GM10266 (cell line): ENCODE data around the gene USH2A.

Experiments used
- DNase-seq: peaks from one replicate; pipeline ENCODE4 v3.0.0; 2012; ENCODE audit errors: extremely low spot score
- CTCF ChIP-seq: IDR thresholded peaks from 2 replicates; pipeline ENCODE4 v1.5.1; 2012; ENCODE audit warnings: mild to moderate bottlenecking, low read depth; ENCODE audit not compliant: control insufficient read depth, insufficient read depth; ENCODE audit errors: missing control alignments

USH2A gene

GRCh38 chr1:216190438-216190837, 232.8 kb downstream of the USH2A start:
- DNase-seq, result no peak
- TF ChIP-seq CTCF, result no peak

- TF ChIP-seq CTCF, result no peak
- DNase-seq, result no peak
These were observed 236.4 kb downstream of the USH2A start for GRCh38 chr1:216186816-216187215.

- no peak for DNase-seq
These were observed 237.1 kb downstream of the USH2A start for GRCh38 chr1:216186141-216186540.

GRCh38 chr1:216184126-216184680, 239.0 kb downstream of the USH2A start:
- DNase-seq, result no peak
- TF ChIP-seq CTCF, result no peak

More at GRCh38 chr1:216186141-216186540, 237.1 kb downstream of the USH2A start:
- no peak for TF ChIP-seq CTCF

- TF ChIP-seq CTCF, result no peak
- DNase-seq, result no peak
These were observed 239.8 kb downstream of the USH2A start for GRCh38 chr1:216183454-216183853.

GRCh38 chr1:216183007-216183406, 240.2 kb downstream of the USH2A start:
- no peak for TF ChIP-seq CTCF
- DNase-seq, result no peak

- TF ChIP-seq CTCF, result no peak
- no peak for DNase-seq
These were observed 241.7 kb downstream of the USH2A start for GRCh38 chr1:216181590-216181989.
